ENCODE data around the gene ZNF219.
A peak's percentile ranks its signal among the peaks of the same experiment; 100 is the strongest.

ZNF219 gene

DNA sequence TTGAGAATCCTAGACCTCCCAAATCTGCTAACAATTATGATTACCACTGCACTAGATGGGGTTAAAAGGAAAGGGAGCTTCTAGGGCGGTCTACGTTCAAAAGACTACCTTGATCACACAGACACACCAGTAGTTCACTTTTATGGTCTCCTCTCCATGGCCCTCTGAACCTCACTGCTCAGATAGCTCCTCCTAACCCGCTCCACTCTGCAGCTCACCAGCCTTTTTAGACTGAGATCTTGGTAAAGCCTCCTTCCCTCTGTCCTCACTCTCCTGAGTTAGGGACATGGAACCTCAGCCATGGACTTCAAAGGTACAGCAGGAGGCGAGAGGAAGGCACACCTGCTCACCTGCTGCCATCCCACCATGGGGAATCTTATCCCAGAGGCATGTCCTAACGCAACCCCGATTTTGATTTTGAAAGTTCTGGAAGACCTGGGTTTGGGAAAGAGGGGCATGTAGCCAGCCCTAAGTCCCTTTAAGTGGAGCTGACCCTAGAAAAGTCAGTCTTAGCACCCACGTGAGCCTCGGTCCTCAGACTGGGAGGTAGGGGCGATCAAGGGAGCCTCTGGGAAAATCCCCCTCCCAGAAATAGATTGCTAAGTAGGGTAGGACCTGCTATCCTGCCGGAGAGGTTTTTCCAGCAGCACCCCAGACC is 1.3 kb downstream of the ZNF219 start:
- ATAC-seq (ENCODE audit: insufficient read depth, low read depth) (no peak), DNase-seq (no peak)
- Histone ChIP-seq H3K9ac (ENCODE audit: low read depth, low read length) (peak overlapping the region; percentile 23; the same call in 1 of the 2 replicates), H3K4me1 (ENCODE audit: insufficient read depth, low read length) (peaks cover 47% of the 10 kb centered on the region), H3K4me2 (ENCODE audit: insufficient read depth, low read length) (peak overlapping the region; percentile 49), H3K27me3 (ENCODE audit: insufficient read depth, low read length, poor library complexity) (no peaks in the 10 kb centered on the region), H3K79me2 (ENCODE audit: insufficient read depth, low read length) (peaks cover 4% of the 10 kb centered on the region; the same call in 1 of the 2 replicates), H3K4me3 (ENCODE audit: low read depth in 1 of 2, low read length in 2 of 2) (peak overlapping the region in 1 of 2 experiments; percentile 34; a peak in 2 of 4 replicates), H3K9me3 (ENCODE audit: insufficient read depth, low read length, severe bottlenecking) (no peaks in the 10 kb centered on the region), H4K20me1 (ENCODE audit: insufficient read depth, low read length) (no peaks in the 10 kb centered on the region; the same call in 1 of the 2 replicates), H3K27ac (ENCODE audit: low read length) (no peak overlapping the region), H2AFZ (ENCODE audit: low read depth, low read length) (no peak overlapping the region), H3K36me3 (ENCODE audit: insufficient read depth, low read length) (peaks cover 10% of the 10 kb centered on the region; the same call in 1 of the 2 replicates)
- TF ChIP-seq, protein P1, sequence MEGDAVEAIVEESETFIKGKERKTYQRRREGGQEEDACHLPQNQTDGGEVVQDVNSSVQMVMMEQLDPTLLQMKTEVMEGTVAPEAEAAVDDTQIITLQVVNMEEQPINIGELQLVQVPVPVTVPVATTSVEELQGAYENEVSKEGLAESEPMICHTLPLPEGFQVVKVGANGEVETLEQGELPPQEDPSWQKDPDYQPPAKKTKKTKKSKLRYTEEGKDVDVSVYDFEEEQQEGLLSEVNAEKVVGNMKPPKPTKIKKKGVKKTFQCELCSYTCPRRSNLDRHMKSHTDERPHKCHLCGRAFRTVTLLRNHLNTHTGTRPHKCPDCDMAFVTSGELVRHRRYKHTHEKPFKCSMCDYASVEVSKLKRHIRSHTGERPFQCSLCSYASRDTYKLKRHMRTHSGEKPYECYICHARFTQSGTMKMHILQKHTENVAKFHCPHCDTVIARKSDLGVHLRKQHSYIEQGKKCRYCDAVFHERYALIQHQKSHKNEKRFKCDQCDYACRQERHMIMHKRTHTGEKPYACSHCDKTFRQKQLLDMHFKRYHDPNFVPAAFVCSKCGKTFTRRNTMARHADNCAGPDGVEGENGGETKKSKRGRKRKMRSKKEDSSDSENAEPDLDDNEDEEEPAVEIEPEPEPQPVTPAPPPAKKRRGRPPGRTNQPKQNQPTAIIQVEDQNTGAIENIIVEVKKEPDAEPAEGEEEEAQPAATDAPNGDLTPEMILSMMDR (IDR thresholded peaks at IDR 0.05; ENCODE audit: borderline replicate concordance, extremely low read depth, low read length, poor library complexity, severe bottlenecking): no peak
- TF ChIP-seq EZH2 (IDR thresholded peaks at IDR 0.05; ENCODE audit: borderline replicate concordance, low read depth, low read length, severe bottlenecking): no peak

DNA sequence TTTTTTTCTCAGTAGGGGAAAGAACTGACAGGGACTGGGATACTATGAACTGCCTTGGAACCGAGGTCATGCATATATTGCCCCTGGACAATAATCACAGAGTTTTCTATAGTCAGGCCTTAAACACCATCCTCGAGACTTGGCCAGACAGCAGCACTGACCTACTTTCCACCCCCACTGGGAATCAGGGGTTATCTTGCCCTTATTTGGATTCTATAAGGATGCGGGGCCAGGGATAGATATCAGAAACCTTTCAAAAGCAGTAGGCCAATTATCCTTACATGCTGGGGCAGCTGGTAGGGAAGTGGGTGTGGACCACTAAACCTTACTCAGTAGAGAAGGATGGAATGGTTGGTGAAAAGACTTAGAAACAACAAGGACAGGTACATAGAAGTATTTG is 2.0 kb downstream of the ZNF219 start:
- Histone ChIP-seq H4K20me1 (ENCODE audit: insufficient read depth, low read length) (no peaks in the 10 kb centered on the region; the same call in 1 of the 2 replicates), H3K9ac (ENCODE audit: low read depth, low read length) (no peak overlapping the region), H2AFZ (ENCODE audit: low read depth, low read length) (no peak overlapping the region), H3K27me3 (ENCODE audit: insufficient read depth, low read length, poor library complexity) (no peaks in the 10 kb centered on the region), H3K4me3 (ENCODE audit: low read depth in 1 of 2, low read length in 2 of 2) (no peak overlapping the region), H3K4me1 (ENCODE audit: insufficient read depth, low read length) (peaks cover 41% of the 10 kb centered on the region), H3K9me3 (ENCODE audit: insufficient read depth, low read length, severe bottlenecking) (no peaks in the 10 kb centered on the region), H3K36me3 (ENCODE audit: insufficient read depth, low read length) (peaks cover 16% of the 10 kb centered on the region; the same call in 1 of the 2 replicates), H3K27ac (ENCODE audit: low read length) (no peak overlapping the region), H3K4me2 (ENCODE audit: insufficient read depth, low read length) (no peak overlapping the region), H3K79me2 (ENCODE audit: insufficient read depth, low read length) (peaks cover 2% of the 10 kb centered on the region; the same call in 1 of the 2 replicates)
- ATAC-seq (ENCODE audit: insufficient read depth, low read depth): no peak
- TF ChIP-seq, protein P1 (IDR thresholded peaks at IDR 0.05; ENCODE audit: borderline replicate concordance, extremely low read depth, low read length, poor library complexity, severe bottlenecking): no peak
- TF ChIP-seq EZH2 (IDR thresholded peaks at IDR 0.05; ENCODE audit: borderline replicate concordance, low read depth, low read length, severe bottlenecking): no peak
- no peak for DNase-seq

DNA sequence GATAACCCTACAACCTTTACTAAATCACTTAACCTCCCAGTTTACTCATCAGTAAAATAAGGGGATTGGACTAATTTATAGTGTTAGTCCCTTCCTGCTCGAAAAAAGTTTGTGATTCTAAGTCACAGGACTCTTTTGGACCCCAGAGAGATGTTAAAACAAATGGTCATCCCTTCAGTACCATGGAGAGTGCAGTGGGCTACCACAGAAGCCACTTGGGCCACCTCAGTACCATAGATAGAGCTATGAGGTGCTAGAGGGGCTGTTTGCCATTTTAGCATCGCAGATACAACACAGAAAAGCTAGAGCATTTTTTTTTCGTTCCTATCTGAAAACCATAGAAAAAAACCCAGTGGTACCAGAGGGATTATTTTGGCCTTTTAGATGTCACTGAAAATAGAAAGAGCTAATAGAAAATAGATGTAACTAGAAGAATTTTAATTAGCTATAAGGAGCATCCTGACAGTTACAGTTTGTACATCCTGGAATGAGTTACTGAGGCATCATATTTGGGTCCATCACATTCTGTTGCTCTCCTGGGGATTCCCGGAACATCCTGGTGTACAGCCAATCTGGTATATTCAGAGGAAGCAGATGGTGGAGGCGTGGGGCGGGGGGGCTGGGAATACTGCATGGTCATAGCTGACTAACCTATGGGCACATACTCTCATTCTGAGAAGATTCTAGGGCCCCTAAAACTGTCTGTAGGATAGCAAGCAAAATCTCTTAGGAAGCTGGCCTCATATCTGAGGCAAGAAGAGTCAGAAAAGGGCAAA is 2.8 kb downstream of the ZNF219 start:
- Histone ChIP-seq H3K27ac (ENCODE audit: low read length) (no peak overlapping the region), H4K20me1 (ENCODE audit: insufficient read depth, low read length) (no peaks in the 10 kb centered on the region; the same call in none of the 2 replicates), H3K4me3 (ENCODE audit: low read depth in 1 of 2, low read length in 2 of 2) (no peak overlapping the region), H3K9me3 (ENCODE audit: insufficient read depth, low read length, severe bottlenecking) (no peaks in the 10 kb centered on the region), H2AFZ (ENCODE audit: low read depth, low read length) (no peak overlapping the region), H3K27me3 (ENCODE audit: insufficient read depth, low read length, poor library complexity) (no peaks in the 10 kb centered on the region), H3K4me2 (ENCODE audit: insufficient read depth, low read length) (no peak overlapping the region), H3K4me1 (ENCODE audit: insufficient read depth, low read length) (peaks cover 33% of the 10 kb centered on the region), H3K9ac (ENCODE audit: low read depth, low read length) (no peak overlapping the region), H3K36me3 (ENCODE audit: insufficient read depth, low read length) (peaks cover 24% of the 10 kb centered on the region), H3K79me2 (ENCODE audit: insufficient read depth, low read length) (no peaks in the 10 kb centered on the region)
- no peak for TF ChIP-seq EZH2 (IDR thresholded peaks at IDR 0.05; ENCODE audit: borderline replicate concordance, low read depth, low read length, severe bottlenecking)
- TF ChIP-seq, protein P1 (IDR thresholded peaks at IDR 0.05; ENCODE audit: borderline replicate concordance, extremely low read depth, low read length, poor library complexity, severe bottlenecking): no peak
- ATAC-seq (ENCODE audit: insufficient read depth, low read depth) (no peak), DNase-seq (no peak)
